Measurements from ENCODE around the gene PNMA8B.

The PNMA8B gene

GRCh38 chr19:46451352-46451751, 44.3 kb downstream of the PNMA8B start:
- DNase-seq: no peak

GRCh38 chr19:46450737-46451136, 44.9 kb downstream of the PNMA8B start:
- no peak for DNase-seq

GRCh38 chr19:46449228-46449627, 46.4 kb downstream of the PNMA8B start:
- DNase-seq: no peak

DNA sequence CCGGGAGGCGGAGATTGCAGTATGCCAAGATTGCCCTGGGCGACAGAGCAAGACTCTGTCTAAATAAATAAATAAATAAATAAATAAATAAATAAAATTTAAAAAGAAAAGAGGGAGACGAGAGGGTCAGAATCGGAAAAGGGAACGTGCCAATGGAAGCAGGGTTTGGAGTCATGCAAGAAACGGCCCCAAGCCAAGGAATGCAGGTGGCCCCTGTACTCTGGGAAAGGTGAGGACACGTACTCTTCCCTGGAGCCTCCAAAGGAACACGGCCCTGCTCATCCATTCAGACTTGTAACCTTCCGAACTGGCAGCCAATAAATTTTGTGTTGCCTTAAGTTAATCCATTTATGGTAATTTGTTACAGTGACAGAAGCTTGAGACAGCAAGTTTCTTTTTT, 47.1 kb downstream of the PNMA8B start:
- no peak for DNase-seq

GRCh38 chr19:46447824-46448223, 47.8 kb downstream of the PNMA8B start:
- no peak for DNase-seq

DNA sequence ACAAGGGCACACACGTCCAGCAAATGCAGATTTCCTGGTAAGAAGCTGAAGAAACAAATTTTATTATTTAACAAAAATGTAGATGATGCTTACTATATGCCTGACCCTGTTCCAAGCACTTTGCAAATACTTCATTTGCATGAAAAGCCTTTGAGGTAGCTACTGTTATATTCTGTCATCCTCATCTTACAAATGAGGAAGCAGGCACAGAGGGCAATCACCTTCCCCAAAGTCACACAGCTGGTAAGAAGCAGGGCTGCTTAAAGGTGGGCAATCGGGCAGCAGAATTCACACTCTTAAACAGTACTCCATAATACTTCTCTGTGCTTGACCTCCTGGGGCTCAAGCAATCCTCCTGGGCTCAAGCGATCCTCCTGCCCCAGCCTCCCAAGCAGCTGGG, 48.7 kb downstream of the PNMA8B start:
- no peak for DNase-seq

GRCh38 chr19:46446021-46446420, 49.6 kb downstream of the PNMA8B start:
- DNase-seq: no peak

DNA sequence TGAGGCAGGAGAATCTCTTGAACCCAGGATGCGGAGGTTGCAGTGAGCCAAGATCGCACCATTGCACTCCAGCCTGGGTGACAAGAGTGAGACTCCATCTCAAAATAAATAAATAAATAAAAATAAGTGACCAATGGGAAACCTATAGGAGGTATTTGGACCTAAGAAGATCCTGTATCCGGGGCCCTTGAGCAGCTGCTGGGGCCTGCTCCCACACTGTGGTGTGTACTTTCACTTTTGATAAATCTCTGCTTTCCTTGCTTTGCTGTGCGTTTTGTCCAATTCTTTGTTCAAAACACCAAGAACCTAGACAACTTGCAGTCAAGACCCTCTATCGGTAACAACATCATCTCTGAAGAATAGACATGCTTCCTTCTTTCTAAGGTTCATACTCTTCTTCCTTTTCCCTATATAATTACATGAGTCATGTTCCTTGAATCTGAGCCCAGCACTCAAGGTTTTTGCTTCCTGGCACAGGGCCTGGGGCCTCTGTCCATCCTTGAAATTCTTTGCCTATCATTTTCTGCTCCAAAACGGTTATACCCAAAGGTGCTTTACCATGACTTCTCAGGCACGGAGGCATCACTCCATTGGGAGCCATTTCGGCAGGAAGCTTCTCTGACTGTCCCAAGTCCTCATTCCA, 52.7 kb downstream of the PNMA8B start:
- no peak for DNase-seq

DNA sequence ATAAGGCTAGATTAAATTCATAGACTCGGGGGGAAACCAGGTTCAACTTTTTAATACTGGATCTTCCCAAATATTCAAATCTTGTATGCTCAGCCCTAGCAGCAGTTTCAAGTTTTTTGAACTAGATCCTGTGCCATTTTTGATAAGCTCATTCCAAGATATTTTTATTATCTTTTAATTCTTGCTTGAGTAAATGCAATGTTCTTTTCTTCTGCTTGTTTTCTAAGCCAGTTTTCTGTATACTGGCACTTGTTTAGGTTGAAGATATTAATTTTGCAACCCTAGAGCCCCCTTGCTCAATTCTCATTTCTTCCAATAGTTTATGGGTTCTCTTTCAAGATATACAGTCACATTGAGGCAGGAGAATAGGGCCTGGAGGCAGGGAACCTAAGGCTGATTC, 53.8 kb downstream of the PNMA8B start:
- DNase-seq: no peak
